T-helper 1 cell (primary cell): Measurements from ENCODE around the gene MAG.
A peak's percentile ranks its signal among the peaks of the same experiment; 100 is the strongest.
"Not testable (repeated sequence)": the region's sequence is repeated elsewhere in the genome, so short reads cannot be mapped to it uniquely, and the experiment has no call there.

Experiments
- DNase-seq, 5 donors: peaks; one replicate each; pipeline ENCODE4 v3.0.0-alpha.2; 2012 to 2020

Gene MAG

GRCh38 chr19:35284153-35285094 lies 7.5 kb upstream of the MAG start:
- DNase-seq: no peak

- no peak for DNase-seq
These were observed 6.9 kb upstream of the MAG start for GRCh38 chr19:35285095-35285449.

GRCh38 chr19:35285465-35285864 lies 6.5 kb upstream of the MAG start:
- not testable (repeated sequence) for DNase-seq

- not testable (repeated sequence) for DNase-seq
These were observed 5.9 kb upstream of the MAG start for GRCh38 chr19:35286101-35286500.

- DNase-seq: no peak
These were observed 4.2 kb upstream of the MAG start for GRCh38 chr19:35287713-35288112.

- no peak for DNase-seq
These were observed 3.6 kb upstream of the MAG start for GRCh38 chr19:35288331-35288730.

GRCh38 chr19:35288906-35289305 lies 3.1 kb upstream of the MAG start:
- no peak for DNase-seq

GRCh38 chr19:35290381-35291127 lies 1.4 kb upstream of the MAG start:
- no peak for DNase-seq

- no peak for DNase-seq
These were observed 702 bp upstream of the MAG start for GRCh38 chr19:35291259-35291658.

- DNase-seq: no peak
These were observed 731 bp downstream of the MAG start for GRCh38 chr19:35292421-35293362.

GRCh38 chr19:35293363-35293739 lies 1.4 kb downstream of the MAG start:
- DNase-seq: no peak

GRCh38 chr19:35293808-35294207 lies 1.8 kb downstream of the MAG start:
- DNase-seq: no peak

GRCh38 chr19:35294328-35294727 lies 2.4 kb downstream of the MAG start:
- no peak for DNase-seq

- no peak for DNase-seq
These were observed 3.2 kb downstream of the MAG start for GRCh38 chr19:35294859-35295791.

- DNase-seq: peak in 3 of 5 donors; percentile 20 to 52 (median 24)
These were observed 4.0 kb downstream of the MAG start for GRCh38 chr19:35295792-35296462.

GRCh38 chr19:35296644-35297514 lies 4.9 kb downstream of the MAG start:
- peak in 1 of 5 donors; percentile 10 for DNase-seq

- DNase-seq: no peak
These were observed 5.5 kb downstream of the MAG start for GRCh38 chr19:35297515-35297848.

GRCh38 chr19:35297922-35298321 lies 6.0 kb downstream of the MAG start:
- DNase-seq: no peak

GRCh38 chr19:35298561-35298972 lies 6.6 kb downstream of the MAG start:
- DNase-seq: no peak
